ENCODE results near the gene CC2D2B.
"Not testable (repeated sequence)": the region's sequence is repeated elsewhere in the genome, so short reads cannot be mapped to it uniquely, and the experiment has no call there.

DNA sequence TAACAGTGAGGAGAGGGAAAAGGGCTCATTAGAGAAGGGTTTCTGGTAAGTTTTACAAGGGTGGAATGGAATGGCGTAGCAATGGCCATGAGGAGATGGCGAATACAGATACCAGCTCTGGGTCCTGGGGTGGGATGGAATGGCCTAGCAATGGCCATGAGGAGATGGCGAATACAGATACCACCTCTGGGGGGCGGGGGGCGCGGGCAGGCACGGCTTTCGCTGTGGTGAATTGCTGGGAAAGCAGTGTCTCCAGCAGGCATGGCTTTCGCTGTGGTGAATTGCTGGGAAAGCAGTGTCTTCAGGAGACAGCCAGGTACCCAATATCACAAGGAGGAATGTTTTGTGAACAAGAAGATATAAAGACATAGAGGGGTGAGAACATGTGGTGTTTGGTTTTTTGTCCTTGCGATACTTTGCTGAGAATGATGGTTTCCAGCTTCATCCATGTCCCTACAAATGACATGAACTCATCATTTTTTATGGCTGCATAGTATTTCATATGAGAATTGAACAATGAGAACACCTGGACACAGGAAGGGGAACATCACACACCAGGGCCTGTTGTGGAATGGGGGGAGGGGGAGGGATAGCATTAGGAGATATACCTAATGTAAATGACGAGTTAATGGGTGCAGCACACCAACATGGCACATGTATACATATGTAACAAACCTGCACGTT lies 1.7 kb upstream of the CC2D2B start:
- not testable (repeated sequence) for TF ChIP-seq EZH2 (IDR thresholded peaks at IDR 0.05; ENCODE audit: insufficient read depth, poor library complexity, severe bottlenecking); EZH2phosphoT487 (IDR thresholded peaks at IDR 0.05; ENCODE audit: insufficient read depth, low read depth)

Measured in GM23248 (cell line).